Measurements from ENCODE around the gene ENAH.
"Not testable (repeated sequence)": the region's sequence is repeated elsewhere in the genome, so short reads cannot be mapped to it uniquely, and the experiment has no call there.

ENAH gene

DNA sequence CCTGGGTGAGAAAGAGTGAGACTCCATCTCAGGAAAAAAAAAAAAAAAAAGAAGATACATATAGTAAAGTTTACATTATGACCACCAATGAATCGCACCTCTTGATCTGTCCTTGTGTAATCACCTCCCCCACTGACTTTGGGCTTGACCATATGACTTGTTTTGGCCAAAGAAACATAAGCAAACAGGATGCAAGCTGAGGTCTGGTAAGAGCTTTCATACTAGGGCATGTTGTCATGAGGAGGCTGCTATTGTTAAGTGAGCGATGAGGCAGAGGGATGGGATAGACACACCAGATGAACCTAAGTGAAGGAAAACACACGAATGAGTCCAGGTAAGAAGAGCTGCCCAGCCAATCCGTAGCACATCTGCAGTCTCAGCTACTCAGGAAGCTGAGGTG, 10.7 kb downstream of the ENAH start:
- no peak for DNase-seq (ENCODE audit: extremely low read depth, low read depth)
- TF ChIP-seq, protein P1, sequence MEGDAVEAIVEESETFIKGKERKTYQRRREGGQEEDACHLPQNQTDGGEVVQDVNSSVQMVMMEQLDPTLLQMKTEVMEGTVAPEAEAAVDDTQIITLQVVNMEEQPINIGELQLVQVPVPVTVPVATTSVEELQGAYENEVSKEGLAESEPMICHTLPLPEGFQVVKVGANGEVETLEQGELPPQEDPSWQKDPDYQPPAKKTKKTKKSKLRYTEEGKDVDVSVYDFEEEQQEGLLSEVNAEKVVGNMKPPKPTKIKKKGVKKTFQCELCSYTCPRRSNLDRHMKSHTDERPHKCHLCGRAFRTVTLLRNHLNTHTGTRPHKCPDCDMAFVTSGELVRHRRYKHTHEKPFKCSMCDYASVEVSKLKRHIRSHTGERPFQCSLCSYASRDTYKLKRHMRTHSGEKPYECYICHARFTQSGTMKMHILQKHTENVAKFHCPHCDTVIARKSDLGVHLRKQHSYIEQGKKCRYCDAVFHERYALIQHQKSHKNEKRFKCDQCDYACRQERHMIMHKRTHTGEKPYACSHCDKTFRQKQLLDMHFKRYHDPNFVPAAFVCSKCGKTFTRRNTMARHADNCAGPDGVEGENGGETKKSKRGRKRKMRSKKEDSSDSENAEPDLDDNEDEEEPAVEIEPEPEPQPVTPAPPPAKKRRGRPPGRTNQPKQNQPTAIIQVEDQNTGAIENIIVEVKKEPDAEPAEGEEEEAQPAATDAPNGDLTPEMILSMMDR (IDR thresholded peaks at IDR 0.05; ENCODE audit: low read depth, low read length), result no peak

- DNase-seq (ENCODE audit: extremely low read depth, low read depth), result no peak
- TF ChIP-seq, protein P1 (IDR thresholded peaks at IDR 0.05; ENCODE audit: low read depth, low read length), result no peak
Observed at GRCh38 chr1:225638853-225639252, 14.1 kb downstream of the ENAH start.

- DNase-seq (ENCODE audit: extremely low read depth, low read depth), result no peak
- TF ChIP-seq, protein P1 (IDR thresholded peaks at IDR 0.05; ENCODE audit: low read depth, low read length), result no peak
Observed at GRCh38 chr1:225637651-225638199, 15.2 kb downstream of the ENAH start.

DNA sequence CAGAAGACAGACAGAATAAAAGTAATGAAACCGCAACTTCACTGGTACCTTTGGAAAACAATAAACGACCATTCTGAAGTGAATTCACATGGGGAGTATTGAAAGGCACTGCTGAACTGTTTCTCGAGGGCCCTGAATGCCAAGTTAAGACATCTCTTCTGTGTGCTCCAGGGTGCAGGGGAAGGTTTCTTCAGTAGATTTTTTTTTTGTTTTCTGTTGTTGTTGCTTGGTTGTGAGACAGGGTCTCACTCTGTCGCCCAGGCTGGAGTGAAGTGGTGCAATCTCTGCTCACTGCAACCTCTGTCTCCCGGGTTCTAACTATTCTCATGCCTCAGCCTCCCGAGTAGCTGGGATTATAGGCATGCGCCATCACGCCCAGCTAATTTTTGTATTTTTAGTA, 15.9 kb downstream of the ENAH start:
- not testable (repeated sequence) for DNase-seq (ENCODE audit: extremely low read depth, low read depth)

GRCh38 chr1:225635649-225636048, 17.3 kb downstream of the ENAH start:
- DNase-seq (ENCODE audit: extremely low read depth, low read depth), result no peak
- TF ChIP-seq, protein P1 (IDR thresholded peaks at IDR 0.05; ENCODE audit: low read depth, low read length), result no peak

GRCh38 chr1:225632836-225633235, 20.1 kb downstream of the ENAH start:
- DNase-seq (ENCODE audit: extremely low read depth, low read depth), result not testable (repeated sequence)

DNA sequence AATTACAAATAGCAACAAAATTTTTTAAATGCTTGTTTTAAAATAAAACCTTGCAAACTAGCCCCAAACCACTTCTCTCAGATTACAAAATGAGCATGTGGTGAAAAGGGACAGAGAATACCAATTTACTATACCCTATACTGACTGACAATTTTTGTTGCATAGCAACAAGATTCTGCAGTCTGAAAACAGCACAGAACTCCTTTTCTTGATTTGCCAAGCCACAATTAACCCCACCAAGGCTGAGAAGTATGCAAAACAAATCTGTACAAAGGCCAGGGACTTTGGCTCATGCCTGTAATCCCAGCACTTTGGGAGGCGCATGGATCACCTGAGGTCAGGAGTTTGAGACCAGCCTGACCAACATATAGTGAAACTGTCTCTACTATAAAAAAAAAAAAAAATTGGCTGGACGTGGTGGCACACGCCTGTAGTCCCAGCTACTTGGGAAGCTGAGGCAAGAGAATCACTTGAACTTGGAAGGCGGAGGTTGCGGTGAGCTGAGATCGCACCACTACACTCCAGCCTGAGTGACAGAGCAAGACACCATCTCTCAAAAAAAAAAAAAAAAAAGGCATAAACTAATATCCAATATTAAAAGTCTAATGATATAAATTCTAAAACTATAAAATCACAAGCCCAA, 21.8 kb downstream of the ENAH start:
- DNase-seq (ENCODE audit: extremely low read depth, low read depth), result no peak
- TF ChIP-seq, protein P1 (IDR thresholded peaks at IDR 0.05; ENCODE audit: low read depth, low read length), result no peak

DNA sequence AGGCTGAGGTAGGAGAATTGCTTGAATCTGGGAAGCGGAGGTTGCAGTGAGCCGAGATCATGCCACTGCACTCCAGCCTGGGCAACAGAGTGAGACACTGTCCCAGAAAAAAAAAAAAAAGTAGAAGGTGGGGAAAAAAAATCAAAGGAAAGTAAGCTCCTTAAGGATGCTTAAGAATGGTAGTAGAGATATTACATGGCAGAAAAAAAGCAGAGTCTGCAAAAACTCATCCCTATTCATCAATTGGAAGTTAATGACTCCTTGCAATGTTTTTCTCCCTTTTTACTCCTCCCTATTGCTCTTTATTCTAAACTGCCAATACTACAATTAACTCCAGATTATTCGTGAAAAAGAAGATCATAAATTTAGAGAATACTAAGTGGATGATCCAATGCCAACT, 23.4 kb downstream of the ENAH start:
- TF ChIP-seq, protein P1 (IDR thresholded peaks at IDR 0.05; ENCODE audit: low read depth, low read length), result no peak
- no peak for DNase-seq (ENCODE audit: extremely low read depth, low read depth)

DNA sequence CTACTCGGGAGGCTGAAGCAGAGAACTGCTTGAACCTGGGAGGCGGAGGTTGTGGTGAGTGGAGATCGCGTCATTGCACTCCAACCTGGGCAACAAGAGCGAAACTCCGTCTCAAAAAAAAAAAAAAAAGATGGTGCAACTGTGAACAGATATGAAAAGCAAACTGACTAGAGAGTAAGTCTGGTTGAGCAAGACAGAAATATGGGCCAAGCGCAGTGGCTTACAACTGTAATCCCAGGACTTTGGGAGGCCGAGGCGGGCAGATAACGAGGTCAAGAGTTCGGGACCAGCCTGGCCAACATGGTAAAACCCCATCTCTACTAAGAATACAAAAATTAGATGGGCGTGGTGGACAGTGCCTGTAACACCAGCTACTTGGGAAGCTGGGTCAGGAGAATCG, 24.1 kb downstream of the ENAH start:
- DNase-seq (ENCODE audit: extremely low read depth, low read depth), result not testable (repeated sequence)

Data from AG09319 (cell line).